MCF 10A (cell line): ENCODE data around the gene DBNL. TPM values are rescaled to one million over a fixed set of nuclear protein-coding genes. Genes with fewer than 3 reads are reported as not detected.
A peak's percentile ranks its signal among the peaks of the same experiment; 100 is the strongest.
"Not testable (repeated sequence)": the region's sequence is repeated elsewhere in the genome, so short reads cannot be mapped to it uniquely, and the experiment has no call there.

Experiments used
- Bru-seq: library from RNA; stranded (reverse); fragments of 400-500 nt; gene quantifications from one replicate; lab custom pipeline; 2021; lab: Mats Ljungman, UMichigan
- BruChase-seq, 2 experiments: library from RNA; stranded (reverse); fragments of 400-500 nt; gene quantifications; one replicate each; lab custom pipeline; 2021; lab: Mats Ljungman, UMichigan
- BruUV-seq: library from RNA; stranded (reverse); fragments of 400-500 nt; replicated peaks from 2 replicates; lab custom pipeline; 2021; lab: Mats Ljungman, UMichigan
- CTCF ChIA-PET: fragments of 300-600 bp; sonication (Branson Sonifier 250); formaldehyde crosslinking; extraction: SDS; loops from one replicate; lab custom pipeline; 2021; ENCODE audit warnings: antibody characterized with exemption, inconsistent platforms; lab: Yijun Ruan, JAX
- POLR2A ChIA-PET: fragments of 300-600, 350-650 bp; sonication (Branson Sonifier 250); formaldehyde crosslinking; extraction: SDS; loops from one replicate; lab custom pipeline; 2020; ENCODE audit warnings: antibody characterized with exemption, inconsistent platforms; lab: Yijun Ruan, JAX
- DNase-seq: peaks from one replicate; pipeline ENCODE4 v3.0.0-alpha.2; 2018; ENCODE audit not compliant: unreplicated experiment
- H3K27ac Mint-ChIP-seq: one replicate; pipeline ENCODE4 v1.8.0; 2022; ENCODE audit warnings: mild to moderate bottlenecking, low read depth, mixed read lengths; ENCODE audit not compliant: unreplicated experiment
- H3K27me3 Mint-ChIP-seq: one replicate; pipeline ENCODE4 v1.8.0; 2022; ENCODE audit warnings: mixed read lengths; ENCODE audit not compliant: insufficient read depth, unreplicated experiment
- H3K36me3 Mint-ChIP-seq: one replicate; pipeline ENCODE4 v1.8.0; 2022; ENCODE audit warnings: mild to moderate bottlenecking, moderate library complexity, mixed read lengths; ENCODE audit not compliant: insufficient read depth, unreplicated experiment
- H3K4me1 Mint-ChIP-seq: one replicate; pipeline ENCODE4 v1.8.0; 2022; ENCODE audit warnings: mixed read lengths; ENCODE audit not compliant: insufficient read depth, unreplicated experiment
- H3K4me3 Mint-ChIP-seq: one replicate; pipeline ENCODE4 v1.8.0; 2022; ENCODE audit warnings: mild to moderate bottlenecking, moderate library complexity, mixed read lengths; ENCODE audit not compliant: unreplicated experiment
- H3K9me3 Mint-ChIP-seq: one replicate; pipeline ENCODE4 v1.8.0; 2022; ENCODE audit warnings: mixed read lengths; ENCODE audit not compliant: unreplicated experiment
- intact Hi-C: fragments of 100-400 bp; cut with micrococcal nuclease; formaldehyde crosslinking; loops from 2 replicates; pipeline ENCODE4 v1.14.1; 2022
- long read RNA-seq: library from polyadenylated mRNA; stranded (forward); transcript quantifications from one replicate; pipeline ENCODE4 v2.0.0, GENCODE V29; 2022
- total RNA-seq: library from RNA; stranded (reverse); gene quantifications from 2 replicates; pipeline ENCODE4 v1.2.3, GENCODE V29; 2022
- TF ChIP-seq, protein P1 (sequence below): fragments of 200-600 bp; IDR thresholded peaks from one replicate; pipeline ENCODE4 v1.8.0; 2022; ENCODE audit warnings: antibody characterized with exemption, mild to moderate bottlenecking; ENCODE audit not compliant: unreplicated experiment

The DBNL gene
- total RNA-seq (49.7 and 52.9 TPM in 2 replicates), Bru-seq, nascent RNA (percentile 72 among the genes with signal in this experiment), BruChase-seq, experiment 1, labeled RNA remaining after a 6-hour chase (percentile 66 among the genes with signal in this experiment), BruChase-seq, experiment 2, labeled RNA remaining after a 2-hour chase (percentile 74 among the genes with signal in this experiment)
- long read RNA-seq, transcript DBNL-220 (13 exons, 2,117 nt) = minor isoform, 46 of 197 reads
- long read RNA-seq, transcript DBNL-210 (13 exons, 1,808 nt) = major isoform, 116 of 197 reads
- long read RNA-seq, partial matches to known transcripts = 8 of 197 reads
- long read RNA-seq, other reads (novel, unspliced or antisense) = 24 of 197 reads

DNA sequence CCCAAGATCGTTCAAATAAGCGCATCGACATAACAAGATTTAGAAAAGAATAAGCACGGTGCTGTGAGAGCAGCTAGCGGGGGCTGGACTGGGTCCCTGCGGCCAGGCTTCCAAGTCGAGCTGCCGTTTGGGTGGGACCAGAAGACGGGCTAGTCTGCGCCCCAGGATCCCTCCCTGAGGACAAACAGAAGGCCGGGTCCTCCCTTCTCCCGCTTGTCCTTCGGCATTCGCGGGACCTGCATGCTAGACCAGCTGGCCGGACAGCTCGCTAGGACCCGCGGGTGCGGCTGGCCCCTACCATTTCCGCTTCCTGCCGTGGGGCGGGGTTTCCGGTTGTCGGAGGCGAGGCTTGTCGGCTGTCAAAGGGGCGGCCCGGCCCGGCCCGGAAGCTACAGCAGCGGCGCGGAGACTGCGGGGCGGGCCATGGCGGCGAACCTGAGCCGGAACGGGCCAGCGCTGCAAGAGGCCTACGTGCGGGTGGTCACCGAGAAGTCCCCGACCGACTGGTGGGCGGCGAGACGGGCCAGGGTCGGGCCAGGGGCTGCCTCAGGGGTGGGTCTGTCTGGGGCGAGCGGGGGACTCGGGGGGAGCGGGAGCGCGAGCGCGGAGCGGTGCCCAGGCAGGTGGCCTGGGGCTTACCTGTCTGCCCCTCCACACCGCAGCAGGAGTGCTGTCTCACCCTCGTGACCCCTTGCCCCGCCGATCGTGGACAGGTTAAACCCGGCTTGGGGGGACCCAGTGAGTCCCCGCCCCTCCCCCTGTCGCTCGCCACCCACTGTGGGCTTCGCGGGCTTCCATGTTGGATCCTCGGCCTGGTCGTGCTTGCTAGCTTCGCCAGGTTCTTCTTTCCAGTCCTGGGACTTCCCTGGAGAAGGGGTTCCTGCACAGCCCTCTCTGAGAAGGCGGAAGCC lies at the start of gene DBNL:
DBNL (plus strand) TSS at position 388 of the 911 bp plus-strand sequence; CDS start at position 424, 36 bp downstream.
- H3K27me3 Mint-ChIP-seq = no peaks in the 10 kb centered on the region
- intact Hi-C loops = no loop called here
- peak; percentile 86 for DNase-seq
- no TSS peak for BruUV-seq
- peaks cover 26% of the 10 kb centered on the region for H3K4me1 Mint-ChIP-seq
- ChIA-PET POLR2A (interaction anchor here (0.6 to 2.0 kb wide), 27 partner anchors 8 to 840 kb away, joined by 3 to 24 read pairs (median 4); partner anchors contain the start of genes DDX56, NUDCD3, PGAM2 and POLD2), CTCF (interaction anchor here (0.6 to 1.3 kb wide), 2 partner anchors 18 to 39 kb away, joined by 4 to 6 read pairs; no protein-coding TSS in a partner anchor)
- H3K9me3 Mint-ChIP-seq = no peaks in the 10 kb centered on the region
- TF ChIP-seq, protein P1, sequence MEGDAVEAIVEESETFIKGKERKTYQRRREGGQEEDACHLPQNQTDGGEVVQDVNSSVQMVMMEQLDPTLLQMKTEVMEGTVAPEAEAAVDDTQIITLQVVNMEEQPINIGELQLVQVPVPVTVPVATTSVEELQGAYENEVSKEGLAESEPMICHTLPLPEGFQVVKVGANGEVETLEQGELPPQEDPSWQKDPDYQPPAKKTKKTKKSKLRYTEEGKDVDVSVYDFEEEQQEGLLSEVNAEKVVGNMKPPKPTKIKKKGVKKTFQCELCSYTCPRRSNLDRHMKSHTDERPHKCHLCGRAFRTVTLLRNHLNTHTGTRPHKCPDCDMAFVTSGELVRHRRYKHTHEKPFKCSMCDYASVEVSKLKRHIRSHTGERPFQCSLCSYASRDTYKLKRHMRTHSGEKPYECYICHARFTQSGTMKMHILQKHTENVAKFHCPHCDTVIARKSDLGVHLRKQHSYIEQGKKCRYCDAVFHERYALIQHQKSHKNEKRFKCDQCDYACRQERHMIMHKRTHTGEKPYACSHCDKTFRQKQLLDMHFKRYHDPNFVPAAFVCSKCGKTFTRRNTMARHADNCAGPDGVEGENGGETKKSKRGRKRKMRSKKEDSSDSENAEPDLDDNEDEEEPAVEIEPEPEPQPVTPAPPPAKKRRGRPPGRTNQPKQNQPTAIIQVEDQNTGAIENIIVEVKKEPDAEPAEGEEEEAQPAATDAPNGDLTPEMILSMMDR = no peak
- H3K4me3 Mint-ChIP-seq = peak within 1 kb of the TSS; percentile 78
- peak within 1 kb of the TSS; percentile 86 for H3K27ac Mint-ChIP-seq
- peaks cover 7% of the 10 kb centered on the region for H3K36me3 Mint-ChIP-seq

DNA sequence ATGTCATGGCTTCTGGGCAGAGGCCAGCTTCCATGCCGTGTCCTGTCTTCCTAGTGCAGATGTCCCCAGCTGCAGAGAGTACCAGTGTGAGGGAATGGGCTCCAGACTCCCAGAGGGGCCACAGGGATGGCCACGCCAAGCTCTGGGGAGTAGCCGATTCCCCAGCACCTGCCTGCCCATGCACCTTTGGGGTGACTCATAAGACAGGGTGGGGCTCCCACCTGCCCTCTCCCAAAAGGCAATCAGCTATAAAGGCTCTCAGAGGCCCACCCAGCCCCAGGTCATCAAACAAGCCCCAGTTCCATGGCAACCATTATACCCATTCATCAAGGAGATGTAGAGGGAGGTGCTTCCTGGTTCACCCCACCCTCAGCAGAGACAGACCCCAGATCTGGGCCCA lies 47.0 kb upstream of the DBNL start, which contains the start of gene SPDYE1:
SPDYE1 (plus strand) TSS at position 366 of the 400 bp plus-strand sequence. CDS start 2,053 bp downstream, outside the sequence.
- H3K9me3 Mint-ChIP-seq, H3K36me3 Mint-ChIP-seq, H3K27ac Mint-ChIP-seq, BruUV-seq, H3K27me3 Mint-ChIP-seq, intact Hi-C loops, DNase-seq, POLR2A ChIA-PET, H3K4me1 Mint-ChIP-seq, CTCF ChIA-PET, H3K4me3 Mint-ChIP-seq: not testable (repeated sequence)

DNA sequence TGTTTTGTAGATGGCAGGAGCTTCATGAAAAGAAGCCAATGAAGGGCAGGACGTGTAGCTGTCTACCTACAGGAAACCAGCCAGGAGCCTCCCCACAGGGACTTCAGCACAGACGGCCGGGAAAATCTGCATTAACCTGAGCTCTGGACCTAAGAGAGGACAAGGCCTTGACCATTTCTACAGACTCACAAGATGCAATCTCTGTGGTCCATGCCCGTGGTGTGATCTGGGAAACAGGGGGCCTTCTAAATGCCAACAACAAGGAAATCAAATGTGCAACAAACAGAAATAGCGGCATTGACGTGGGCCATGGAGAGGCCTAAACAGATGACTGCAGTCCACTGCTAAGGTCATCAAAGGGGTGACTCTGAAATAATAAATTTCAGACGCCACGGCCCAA lies 32.4 kb upstream of the DBNL start:
- DNase-seq, intact Hi-C loops, H3K9me3 Mint-ChIP-seq, H3K27me3 Mint-ChIP-seq, POLR2A ChIA-PET, H3K27ac Mint-ChIP-seq, H3K4me3 Mint-ChIP-seq, BruUV-seq, H3K4me1 Mint-ChIP-seq, CTCF ChIA-PET: not testable (repeated sequence)
- peaks cover 21% of the 10 kb centered on the region for H3K36me3 Mint-ChIP-seq

DNA sequence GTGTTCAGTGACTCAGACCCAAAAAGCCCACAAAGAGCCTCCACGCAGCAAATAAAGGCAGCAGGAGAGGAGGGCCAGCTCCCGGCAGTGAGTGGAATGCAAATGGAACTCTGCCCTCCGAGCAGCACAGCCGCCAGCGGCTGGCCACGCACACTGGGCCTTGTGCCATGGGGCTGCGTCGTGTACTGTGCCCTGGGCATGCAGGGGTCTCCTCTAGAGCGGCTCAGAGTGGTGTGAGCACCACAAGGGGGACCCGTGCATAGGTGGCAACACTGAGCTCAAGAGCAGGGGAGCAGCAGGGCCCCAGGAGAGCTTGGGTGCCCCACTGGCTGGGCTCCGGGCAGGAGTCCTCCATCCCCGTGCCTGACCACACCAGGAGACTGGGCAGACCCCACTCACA lies 29.4 kb upstream of the DBNL start:
- H3K27me3 Mint-ChIP-seq, H3K27ac Mint-ChIP-seq, H3K4me3 Mint-ChIP-seq, H3K4me1 Mint-ChIP-seq, POLR2A ChIA-PET, H3K9me3 Mint-ChIP-seq, DNase-seq, CTCF ChIA-PET, BruUV-seq, intact Hi-C loops: not testable (repeated sequence)
- peaks cover 16% of the 10 kb centered on the region for H3K36me3 Mint-ChIP-seq
